Measurements from ENCODE around the gene VPREB3. TPM values are rescaled to one million over a fixed set of nuclear protein-coding genes. Genes with fewer than 3 reads are reported as not detected.

VPREB3 gene
- total and polyA plus RNA-seq, 10 of the 15 experiments (the other 5 are each of a cell fraction or from before 2014, with no cell fraction given): 0.75 to 79.5 (median 23.8) TPM

DNA sequence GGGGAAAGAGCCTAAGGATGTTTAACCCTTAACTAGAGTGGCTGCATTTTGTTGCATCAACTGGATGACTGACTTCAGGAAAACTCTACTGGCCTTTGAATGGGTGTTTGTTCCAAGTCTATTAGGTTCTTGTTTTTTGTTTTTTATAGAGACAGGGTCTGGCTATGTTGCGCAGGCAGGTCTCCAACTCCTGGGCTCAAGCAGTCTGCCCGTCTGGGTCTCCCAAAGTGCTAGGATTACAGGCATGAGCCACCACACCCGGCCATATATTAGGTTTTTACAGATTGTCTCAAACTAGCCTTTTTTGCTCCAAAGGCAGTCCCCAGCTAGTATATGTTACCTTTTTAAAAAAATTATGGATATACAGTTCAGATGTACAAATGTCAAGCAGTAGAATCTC lies 33.7 kb upstream of the VPREB3 start:
- TF ChIP-seq E4F1 (IDR thresholded peaks at IDR 0.05; ENCODE audit: borderline replicate concordance, partially characterized antibody): no peak
- TSS peak; percentile 67 for BruUV-seq (replicated peaks)
- ChIA-PET POLR2A (interaction anchor here (0.7 to 2.5 kb wide), 4 partner anchors 13 to 58 kb away, joined by 3 to 14 read pairs (median 6); partner anchors contain the start of gene CHCHD10), CTCF (interaction anchor here (0.9 to 2.8 kb wide), 5 partner anchors 11 to 58 kb away, joined by 3 to 11 read pairs (median 3); no protein-coding TSS in a partner anchor), SMC1A (ENCODE audit: uncharacterized antibody, unreplicated experiment) (interaction anchor here (1.0 to 2.5 kb wide), 7 partner anchors 10 to 69 kb away, joined by 3 to 13 read pairs (median 4); partner anchors contain the start of gene SLC2A11), RAD21 (ENCODE audit: unreplicated experiment) (interaction anchor here (0.6 kb wide), 1 partner anchor 62 kb away, joined by 3 read pairs; no protein-coding TSS in a partner anchor)
- H3K4me3 ChIP-seq: peak overlapping the region; percentile 73
- peaks cover 11% of the 10 kb centered on the region for H3K4me1 ChIP-seq (ENCODE audit: control insufficient read depth, insufficient read depth, low read length)
- FAIRE-seq (no peak), DNase-seq (ENCODE audit: low read depth, low spot score) (no peak), ATAC-seq (no peak)
- in situ Hi-C loops (cut with MboI) (no loop called here), intact Hi-C loops (cut with micrococcal nuclease; ENCODE audit: unreplicated experiment) (loop anchor here (2.0 kb wide), 1 partner anchor 17 kb away; no protein-coding TSS in a partner anchor)
- H3K79me2 ChIP-seq (ENCODE audit: control insufficient read depth, insufficient read depth, low read length): peaks cover 50% of the 10 kb centered on the region
- H3K4me2 ChIP-seq (ENCODE audit: control insufficient read depth, insufficient read depth): peak overlapping the region; percentile 78
- no peak overlapping the region for H2AFZ ChIP-seq (ENCODE audit: control insufficient read depth, low read depth, low read length)
- peak overlapping the region; percentile 99 for H3K9ac ChIP-seq (ENCODE audit: control insufficient read depth, insufficient read depth, low read length)
- H3K27me3 ChIP-seq (replicated peaks in 1 of 2; ENCODE audit: control insufficient read depth in 2 of 2, insufficient read depth in 2 of 2, low read length in 1 of 2): no peaks in the 10 kb centered on the region
- H3K27ac ChIP-seq (ENCODE audit: control insufficient read depth, insufficient read depth): peak overlapping the region; percentile 98
- peaks cover 8 to 14% of the 10 kb centered on the region in 2 experiments; a peak in 3 of 4 replicates for H3K36me3 ChIP-seq (ENCODE audit: control insufficient read depth in 2 of 2, insufficient read depth in 2 of 2, low read length in 1 of 2)
- no peaks in the 10 kb centered on the region for H3K9me3 ChIP-seq (replicated peaks; ENCODE audit: control insufficient read depth, insufficient read depth, low read length)
- WGBS (ENCODE audit: insufficient coverage, insufficient replicate concordance, low lambda C conversion rate, missing lambda C conversion rate): 35% methylated on average over 3 of the region's 3 CpGs
- H4K20me1 ChIP-seq (ENCODE audit: control insufficient read depth, insufficient read depth): 0 out of 2 replicates have a peak, but pooled peaks cover 4% of the 10 kb centered on the region

GRCh38 chr22:23787600-23787896 lies 33.3 kb upstream of the VPREB3 start:
- ATAC-seq: peak; percentile 48
- Histone ChIP-seq H3K27me3 (replicated peaks in 1 of 2; ENCODE audit: control insufficient read depth in 2 of 2, insufficient read depth in 2 of 2, low read length in 1 of 2) (no peaks in the 10 kb centered on the region), H3K4me2 (ENCODE audit: control insufficient read depth, insufficient read depth) (peak overlapping the region; percentile 78), H3K27ac (ENCODE audit: control insufficient read depth, insufficient read depth) (peak overlapping the region; percentile 98), H3K9me3 (replicated peaks; ENCODE audit: control insufficient read depth, insufficient read depth, low read length) (no peaks in the 10 kb centered on the region), H2AFZ (ENCODE audit: control insufficient read depth, low read depth, low read length) (peak overlapping the region; percentile 16), H3K4me1 (ENCODE audit: control insufficient read depth, insufficient read depth, low read length) (peaks cover 11% of the 10 kb centered on the region), H4K20me1 (ENCODE audit: control insufficient read depth, insufficient read depth) (0 out of 2 replicates have a peak, but pooled peaks cover 4% of the 10 kb centered on the region), H3K79me2 (ENCODE audit: control insufficient read depth, insufficient read depth, low read length) (peaks cover 50% of the 10 kb centered on the region), H3K4me3 (peak overlapping the region; percentile 73), H3K36me3 (ENCODE audit: control insufficient read depth in 2 of 2, insufficient read depth in 2 of 2, low read length in 1 of 2) (peaks cover 8 to 12% of the 10 kb centered on the region in 2 experiments; a peak in 3 of 4 replicates), H3K9ac (ENCODE audit: control insufficient read depth, insufficient read depth, low read length) (peak overlapping the region; percentile 99)
- intact Hi-C loops (cut with micrococcal nuclease; ENCODE audit: unreplicated experiment) (loop anchor here (2.0 kb wide), 1 partner anchor 17 kb away; no protein-coding TSS in a partner anchor), in situ Hi-C loops (cut with MboI) (no loop called here)
- POLR2A ChIA-PET: interaction anchor here (0.7 to 2.5 kb wide), 3 partner anchors 13 to 59 kb away, joined by 3 to 8 read pairs (median 5); partner anchors contain the start of gene CHCHD10
- no peak for FAIRE-seq
- RAD21 ChIA-PET (ENCODE audit: unreplicated experiment): interaction anchor here (0.6 kb wide), 2 partner anchors 62 to 615 kb away, joined by 3 read pairs; no protein-coding TSS in a partner anchor
- CTCF ChIA-PET: interaction anchor here (0.9 to 2.8 kb wide), 3 partner anchors 11 to 17 kb away, joined by 3 to 11 read pairs (median 3); no protein-coding TSS in a partner anchor
- SMC1A ChIA-PET (ENCODE audit: uncharacterized antibody, unreplicated experiment): interaction anchor here (1.0 to 2.5 kb wide), 7 partner anchors 10 to 70 kb away, joined by 3 to 13 read pairs (median 4); partner anchors contain the start of gene SLC2A11
- DNase-seq (ENCODE audit: low read depth, low spot score): no peak
- 0 out of 2 replicates have a peak, but pooled peaks have one; percentile 65 for TF ChIP-seq SREBF1 (IDR thresholded peaks at IDR 0.05; ENCODE audit: low read length)
- no peak for TF ChIP-seq SMC3 (IDR thresholded peaks at IDR 0.05; ENCODE audit: borderline replicate concordance, low read length)
- TF ChIP-seq BHLHE40 (IDR thresholded peaks at IDR 0.05; ENCODE audit: borderline replicate concordance in 1 of 2, low read depth in 2 of 2, low read length in 1 of 2): peak in 1 of 2 experiments; percentile 83; a peak in 1 of 4 replicates
- peak; percentile 76 for TF ChIP-seq SKIL (IDR thresholded peaks at IDR 0.05; ENCODE audit: low read depth, poor library complexity, severe bottlenecking)
- TF ChIP-seq SP1 (IDR thresholded peaks at IDR 0.05; ENCODE audit: low read depth, low read length): peak; percentile 9
- TF ChIP-seq RELB (IDR thresholded peaks at IDR 0.05; ENCODE audit: low read depth): peak; percentile 97; the same call in 1 of the 2 replicates
- BruUV-seq (replicated peaks): no TSS peak
- 1% methylated on average over 5 of the region's 5 CpGs for WGBS (ENCODE audit: insufficient coverage, insufficient replicate concordance, low lambda C conversion rate, missing lambda C conversion rate)

Data from GM12878 (cell line).